GM23338 (cell line): ENCODE data around the gene UBAC1. TPM values are rescaled to one million over a fixed set of nuclear protein-coding genes. Genes with fewer than 3 reads are reported as not detected.
A peak's percentile ranks its signal among the peaks of the same experiment; 100 is the strongest.

Experiments
- ATAC-seq: fragments of 200-7000 bp; cut with Tn5 transposase; 3 replicates; pipeline ENCODE4 v1.9.1; 2020
- DNase-seq: peaks from one replicate; pipeline ENCODE4 v3.0.0-alpha.2; 2015; ENCODE audit warnings: low spot score
- H2AFZ ChIP-seq: fragments of 200-600 bp; sonication (generic); 2 replicates; pipeline ENCODE4 v1.8.0; 2016; ENCODE audit warnings: antibody characterized with exemption, mild to moderate bottlenecking, moderate library complexity
- H3F3A ChIP-seq: fragments of 200-600 bp; sonication (generic); replicated peaks from 2 replicates; pipeline ENCODE4 v1.8.0; 2017; ENCODE audit warnings: antibody characterized with exemption, mixed run types, low read depth
- H3K27ac ChIP-seq: fragments of 200-600 bp; sonication (generic); 2 replicates; pipeline ENCODE4 v1.6.1; 2016; ENCODE audit warnings: low read depth
- H3K27me3 ChIP-seq: fragments of 200-600 bp; sonication (generic); 2 replicates; pipeline ENCODE4 v1.8.0; 2016; ENCODE audit warnings: mild to moderate bottlenecking, mixed run types, moderate library complexity; ENCODE audit not compliant: insufficient read depth
- H3K36me3 ChIP-seq: fragments of 200-600 bp; sonication (generic); 2 replicates; pipeline ENCODE4 v1.8.0; 2016; ENCODE audit warnings: mild to moderate bottlenecking; ENCODE audit not compliant: insufficient read depth
- H3K4me1 ChIP-seq: fragments of 200-600 bp; sonication (generic); 2 replicates; pipeline ENCODE4 v1.8.0; 2016; ENCODE audit warnings: mild to moderate bottlenecking, moderate library complexity; ENCODE audit not compliant: insufficient read depth
- H3K4me2 ChIP-seq: fragments of 200-600 bp; sonication (generic); 2 replicates; pipeline ENCODE4 v1.7.1; 2017; ENCODE audit warnings: mixed run types
- H3K4me3 ChIP-seq: fragments of 200-600 bp; sonication (generic); 2 replicates; pipeline ENCODE4 v1.6.1; 2016; ENCODE audit warnings: mixed run types
- H3K79me2 ChIP-seq: fragments of 200-600 bp; sonication (generic); replicated peaks from 2 replicates; pipeline ENCODE4 v1.8.0; 2017; ENCODE audit warnings: mild to moderate bottlenecking; ENCODE audit not compliant: insufficient read depth
- H3K9me2 ChIP-seq: fragments of 200-600 bp; sonication (generic); 2 replicates; pipeline ENCODE4 v1.8.0; 2017; ENCODE audit not compliant: insufficient read depth
- H4K20me1 ChIP-seq: fragments of 200-600 bp; sonication (generic); replicated peaks from 2 replicates; pipeline ENCODE4 v1.8.0; 2017; ENCODE audit warnings: mild to moderate bottlenecking; ENCODE audit not compliant: insufficient read depth
- H3K27ac Mint-ChIP-seq: 2 replicates; pipeline ENCODE4 v1.8.0; 2020; ENCODE audit warnings: inconsistent platforms, mild to moderate bottlenecking, moderate library complexity, mixed read lengths
- H3K27me3 Mint-ChIP-seq: 3 replicates; pipeline ENCODE4 v1.8.0; 2022; ENCODE audit warnings: low read depth, mild to moderate bottlenecking, moderate library complexity, mixed read lengths, inconsistent platforms; ENCODE audit not compliant: insufficient read depth, poor library complexity
- H3K36me3 Mint-ChIP-seq: 3 replicates; pipeline ENCODE4 v1.8.0; 2021; ENCODE audit warnings: low read depth, mild to moderate bottlenecking, inconsistent platforms, moderate library complexity, mixed read lengths
- H3K4me1 Mint-ChIP-seq: 3 replicates; pipeline ENCODE4 v1.8.0; 2020; ENCODE audit warnings: mild to moderate bottlenecking, inconsistent platforms, mixed read lengths
- H3K4me3 Mint-ChIP-seq: 3 replicates; pipeline ENCODE4 v1.8.0; 2021; ENCODE audit warnings: moderate library complexity, mild to moderate bottlenecking, inconsistent platforms, mixed read lengths
- H3K9me3 Mint-ChIP-seq: 3 replicates; pipeline ENCODE4 v1.8.0; 2020; ENCODE audit warnings: moderate library complexity, mild to moderate bottlenecking, inconsistent platforms, mixed read lengths
- EZH2phosphoT487 ChIP-seq: fragments of 200-600 bp; sonication (generic); IDR thresholded peaks from one replicate; pipeline ENCODE4 v1.8.1; 2018; ENCODE audit warnings: antibody characterized with exemption; ENCODE audit not compliant: unreplicated experiment
- JUNB ChIP-seq: IDR thresholded peaks from one replicate; pipeline ENCODE4 v1.6.1; 2016; ENCODE audit warnings: antibody characterized with exemption; ENCODE audit not compliant: unreplicated experiment
- POLR2AphosphoS5 ChIP-seq: IDR thresholded peaks from 2 replicates; pipeline ENCODE4 v1.6.1; 2016; ENCODE audit warnings: antibody characterized with exemption, low read depth
- ZNF331 ChIP-seq: fragments of 250-450 bp; sonication (Bioruptor Pico); IDR thresholded peaks from 2 replicates; pipeline ENCODE4 v1.5.0; 2020; ENCODE audit warnings: low read depth, mild to moderate bottlenecking, moderate library complexity
- polyA plus RNA-seq: library from polyadenylated mRNA; unstranded; fragments of >200 nt; fragmentation: Nextera tagmentation; extraction: Ambion mirVana; gene quantifications from 2 replicates; pipeline ENCODE4 v1.2.1, GENCODE V29; 2016
- total RNA-seq: library from RNA; depleted of rRNA; stranded (reverse); fragments of >200 nt; shearing (Covaris generic); gene quantifications from 2 replicates; pipeline ENCODE4 v1.2.3, GENCODE V29; 2014
- TF ChIP-seq, protein P1 (sequence below): fragments of 250-450 bp; sonication (Bioruptor Pico); IDR thresholded peaks from 2 replicates; pipeline ENCODE4 v1.5.0; 2020; ENCODE audit warnings: mild to moderate bottlenecking, moderate library complexity
- TF ChIP-seq, protein P2 (sequence below): IDR thresholded peaks from one replicate; pipeline ENCODE4 v1.6.1; 2018; ENCODE audit warnings: antibody characterized with exemption; ENCODE audit not compliant: unreplicated experiment
- TF ChIP-seq, protein P3 (sequence below), 2 experiments: fragments of 200-600 bp in 1 of 2; sonication (generic) in 1 of 2; conservative IDR thresholded peaks; 2 replicates each; pipeline versions ENCODE4 v1.5.1 to v1.6.1; 2016 to 2017; ENCODE audit warnings: antibody characterized with exemption in 2 of 2, low read depth in 2 of 2, mild to moderate bottlenecking in 2 of 2, moderate library complexity in 1 of 2

The UBAC1 gene
- total and polyA plus RNA-seq, 2 experiments from 2014 or later, result 63.2 to 86.6 TPM

DNA sequence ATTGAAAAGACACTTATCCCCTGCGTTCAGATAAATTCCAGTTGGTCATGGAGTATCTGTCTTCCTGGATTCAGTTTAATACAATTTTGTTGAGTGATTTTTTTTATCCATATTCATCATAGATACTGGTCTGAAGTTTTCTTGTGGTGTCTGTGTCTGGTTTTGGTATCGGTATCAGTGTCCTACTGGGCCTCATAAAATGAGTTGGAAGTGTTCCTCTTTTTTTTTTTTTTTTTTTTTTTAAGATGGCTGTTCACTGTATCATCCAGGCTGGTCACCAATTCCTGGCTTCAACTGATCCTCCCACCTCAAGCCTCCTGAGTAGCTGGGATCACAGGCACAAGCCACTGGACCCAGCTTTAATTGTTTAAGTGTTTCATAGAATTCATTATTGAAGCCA is 51.0 kb downstream of the UBAC1 start (continued):
- TF ChIP-seq, protein P1, sequence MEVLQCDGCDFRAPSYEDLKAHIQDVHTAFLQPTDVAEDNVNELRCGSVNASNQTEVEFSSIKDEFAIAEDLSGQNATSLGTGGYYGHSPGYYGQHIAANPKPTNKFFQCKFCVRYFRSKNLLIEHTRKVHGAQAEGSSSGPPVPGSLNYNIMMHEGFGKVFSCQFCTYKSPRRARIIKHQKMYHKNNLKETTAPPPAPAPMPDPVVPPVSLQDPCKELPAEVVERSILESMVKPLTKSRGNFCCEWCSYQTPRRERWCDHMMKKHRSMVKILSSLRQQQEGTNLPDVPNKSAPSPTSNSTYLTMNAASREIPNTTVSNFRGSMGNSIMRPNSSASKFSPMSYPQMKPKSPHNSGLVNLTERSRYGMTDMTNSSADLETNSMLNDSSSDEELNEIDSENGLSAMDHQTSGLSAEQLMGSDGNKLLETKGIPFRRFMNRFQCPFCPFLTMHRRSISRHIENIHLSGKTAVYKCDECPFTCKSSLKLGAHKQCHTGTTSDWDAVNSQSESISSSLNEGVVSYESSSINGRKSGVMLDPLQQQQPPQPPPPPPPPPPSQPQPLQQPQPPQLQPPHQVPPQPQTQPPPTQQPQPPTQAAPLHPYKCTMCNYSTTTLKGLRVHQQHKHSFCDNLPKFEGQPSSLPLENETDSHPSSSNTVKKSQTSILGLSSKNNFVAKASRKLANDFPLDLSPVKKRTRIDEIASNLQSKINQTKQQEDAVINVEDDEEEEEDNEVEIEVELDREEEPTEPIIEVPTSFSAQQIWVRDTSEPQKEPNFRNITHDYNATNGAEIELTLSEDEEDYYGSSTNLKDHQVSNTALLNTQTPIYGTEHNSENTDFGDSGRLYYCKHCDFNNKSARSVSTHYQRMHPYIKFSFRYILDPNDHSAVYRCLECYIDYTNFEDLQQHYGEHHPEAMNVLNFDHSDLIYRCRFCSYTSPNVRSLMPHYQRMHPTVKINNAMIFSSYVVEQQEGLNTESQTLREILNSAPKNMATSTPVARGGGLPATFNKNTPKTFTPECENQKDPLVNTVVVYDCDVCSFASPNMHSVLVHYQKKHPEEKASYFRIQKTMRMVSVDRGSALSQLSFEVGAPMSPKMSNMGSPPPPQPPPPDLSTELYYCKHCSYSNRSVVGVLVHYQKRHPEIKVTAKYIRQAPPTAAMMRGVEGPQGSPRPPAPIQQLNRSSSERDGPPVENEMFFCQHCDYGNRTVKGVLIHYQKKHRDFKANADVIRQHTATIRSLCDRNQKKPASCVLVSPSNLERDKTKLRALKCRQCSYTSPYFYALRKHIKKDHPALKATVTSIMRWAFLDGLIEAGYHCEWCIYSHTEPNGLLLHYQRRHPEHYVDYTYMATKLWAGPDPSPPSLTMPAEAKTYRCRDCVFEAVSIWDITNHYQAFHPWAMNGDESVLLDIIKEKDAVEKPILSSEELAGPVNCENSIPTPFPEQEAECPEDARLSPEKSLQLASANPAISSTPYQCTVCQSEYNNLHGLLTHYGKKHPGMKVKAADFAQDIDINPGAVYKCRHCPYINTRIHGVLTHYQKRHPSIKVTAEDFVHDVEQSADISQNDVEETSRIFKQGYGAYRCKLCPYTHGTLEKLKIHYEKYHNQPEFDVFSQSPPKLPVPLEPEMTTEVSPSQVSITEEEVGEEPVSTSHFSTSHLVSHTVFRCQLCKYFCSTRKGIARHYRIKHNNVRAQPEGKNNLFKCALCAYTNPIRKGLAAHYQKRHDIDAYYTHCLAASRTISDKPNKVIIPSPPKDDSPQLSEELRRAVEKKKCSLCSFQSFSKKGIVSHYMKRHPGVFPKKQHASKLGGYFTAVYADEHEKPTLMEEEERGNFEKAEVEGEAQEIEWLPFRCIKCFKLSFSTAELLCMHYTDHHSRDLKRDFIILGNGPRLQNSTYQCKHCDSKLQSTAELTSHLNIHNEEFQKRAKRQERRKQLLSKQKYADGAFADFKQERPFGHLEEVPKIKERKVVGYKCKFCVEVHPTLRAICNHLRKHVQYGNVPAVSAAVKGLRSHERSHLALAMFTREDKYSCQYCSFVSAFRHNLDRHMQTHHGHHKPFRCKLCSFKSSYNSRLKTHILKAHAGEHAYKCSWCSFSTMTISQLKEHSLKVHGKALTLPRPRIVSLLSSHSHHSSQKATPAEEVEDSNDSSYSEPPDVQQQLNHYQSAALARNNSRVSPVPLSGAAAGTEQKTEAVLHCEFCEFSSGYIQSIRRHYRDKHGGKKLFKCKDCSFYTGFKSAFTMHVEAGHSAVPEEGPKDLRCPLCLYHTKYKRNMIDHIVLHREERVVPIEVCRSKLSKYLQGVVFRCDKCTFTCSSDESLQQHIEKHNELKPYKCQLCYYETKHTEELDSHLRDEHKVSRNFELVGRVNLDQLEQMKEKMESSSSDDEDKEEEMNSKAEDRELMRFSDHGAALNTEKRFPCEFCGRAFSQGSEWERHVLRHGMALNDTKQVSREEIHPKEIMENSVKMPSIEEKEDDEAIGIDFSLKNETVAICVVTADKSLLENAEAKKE (CRISPR knock-in tag), result no peak
- TF ChIP-seq, protein P2, sequence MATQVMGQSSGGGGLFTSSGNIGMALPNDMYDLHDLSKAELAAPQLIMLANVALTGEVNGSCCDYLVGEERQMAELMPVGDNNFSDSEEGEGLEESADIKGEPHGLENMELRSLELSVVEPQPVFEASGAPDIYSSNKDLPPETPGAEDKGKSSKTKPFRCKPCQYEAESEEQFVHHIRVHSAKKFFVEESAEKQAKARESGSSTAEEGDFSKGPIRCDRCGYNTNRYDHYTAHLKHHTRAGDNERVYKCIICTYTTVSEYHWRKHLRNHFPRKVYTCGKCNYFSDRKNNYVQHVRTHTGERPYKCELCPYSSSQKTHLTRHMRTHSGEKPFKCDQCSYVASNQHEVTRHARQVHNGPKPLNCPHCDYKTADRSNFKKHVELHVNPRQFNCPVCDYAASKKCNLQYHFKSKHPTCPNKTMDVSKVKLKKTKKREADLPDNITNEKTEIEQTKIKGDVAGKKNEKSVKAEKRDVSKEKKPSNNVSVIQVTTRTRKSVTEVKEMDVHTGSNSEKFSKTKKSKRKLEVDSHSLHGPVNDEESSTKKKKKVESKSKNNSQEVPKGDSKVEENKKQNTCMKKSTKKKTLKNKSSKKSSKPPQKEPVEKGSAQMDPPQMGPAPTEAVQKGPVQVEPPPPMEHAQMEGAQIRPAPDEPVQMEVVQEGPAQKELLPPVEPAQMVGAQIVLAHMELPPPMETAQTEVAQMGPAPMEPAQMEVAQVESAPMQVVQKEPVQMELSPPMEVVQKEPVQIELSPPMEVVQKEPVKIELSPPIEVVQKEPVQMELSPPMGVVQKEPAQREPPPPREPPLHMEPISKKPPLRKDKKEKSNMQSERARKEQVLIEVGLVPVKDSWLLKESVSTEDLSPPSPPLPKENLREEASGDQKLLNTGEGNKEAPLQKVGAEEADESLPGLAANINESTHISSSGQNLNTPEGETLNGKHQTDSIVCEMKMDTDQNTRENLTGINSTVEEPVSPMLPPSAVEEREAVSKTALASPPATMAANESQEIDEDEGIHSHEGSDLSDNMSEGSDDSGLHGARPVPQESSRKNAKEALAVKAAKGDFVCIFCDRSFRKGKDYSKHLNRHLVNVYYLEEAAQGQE, result no peak
- no peak for TF ChIP-seq JUNB

DNA sequence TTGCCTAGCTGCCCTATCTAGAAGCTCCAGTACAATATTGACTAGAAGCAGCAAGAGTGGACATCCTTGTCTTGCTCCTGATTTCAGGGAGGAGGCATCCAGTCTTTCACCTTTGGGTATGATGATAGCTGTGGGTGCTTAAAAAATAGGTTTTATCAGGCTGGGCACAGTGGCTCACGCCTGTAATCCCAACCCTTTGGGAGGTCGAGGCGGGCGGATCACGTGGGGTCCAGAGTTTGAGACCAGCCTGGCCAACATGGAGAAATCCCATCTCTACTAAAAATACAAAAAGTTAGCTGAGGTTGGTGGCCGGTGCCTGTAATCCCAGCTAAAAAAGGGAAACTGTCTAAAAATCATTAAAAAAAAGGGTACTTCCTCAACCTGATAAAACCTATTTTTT is 51.8 kb downstream of the UBAC1 start:
- Histone ChIP-seq H3K4me3 (no peak overlapping the region), H4K20me1 (peaks cover 43% of the 10 kb centered on the region), H3K4me2 (0 out of 2 replicates have a peak overlapping the region, but pooled peaks have one; percentile 88), H3K27ac (no peak overlapping the region), H3K4me1 (peaks cover 22% of the 10 kb centered on the region), H3F3A (0 out of 2 replicates have a peak, but pooled peaks cover 2% of the 10 kb centered on the region), H3K79me2 (peaks cover 51% of the 10 kb centered on the region), H2AFZ (no peak overlapping the region), H3K27me3 (peaks cover 9% of the 10 kb centered on the region; the same call in 1 of the 2 replicates), H3K9me2 (no peaks in the 10 kb centered on the region), H3K36me3 (peaks cover 16% of the 10 kb centered on the region; the same call in 1 of the 2 replicates)
- ATAC-seq (no peak), DNase-seq (no peak)
- Mint-ChIP-seq H3K4me3 (peak overlapping the region; percentile 60; the same call in 2 of the 3 replicates), H3K4me1 (peaks cover 23% of the 10 kb centered on the region), H3K9me3 (peaks cover 48% of the 10 kb centered on the region), H3K27me3 (peaks cover 10% of the 10 kb centered on the region), H3K27ac (no peak overlapping the region), H3K36me3 (peaks cover 68% of the 10 kb centered on the region)
- no peak for TF ChIP-seq ZNF331 (CRISPR knock-in tag)
- TF ChIP-seq, protein P3, sequence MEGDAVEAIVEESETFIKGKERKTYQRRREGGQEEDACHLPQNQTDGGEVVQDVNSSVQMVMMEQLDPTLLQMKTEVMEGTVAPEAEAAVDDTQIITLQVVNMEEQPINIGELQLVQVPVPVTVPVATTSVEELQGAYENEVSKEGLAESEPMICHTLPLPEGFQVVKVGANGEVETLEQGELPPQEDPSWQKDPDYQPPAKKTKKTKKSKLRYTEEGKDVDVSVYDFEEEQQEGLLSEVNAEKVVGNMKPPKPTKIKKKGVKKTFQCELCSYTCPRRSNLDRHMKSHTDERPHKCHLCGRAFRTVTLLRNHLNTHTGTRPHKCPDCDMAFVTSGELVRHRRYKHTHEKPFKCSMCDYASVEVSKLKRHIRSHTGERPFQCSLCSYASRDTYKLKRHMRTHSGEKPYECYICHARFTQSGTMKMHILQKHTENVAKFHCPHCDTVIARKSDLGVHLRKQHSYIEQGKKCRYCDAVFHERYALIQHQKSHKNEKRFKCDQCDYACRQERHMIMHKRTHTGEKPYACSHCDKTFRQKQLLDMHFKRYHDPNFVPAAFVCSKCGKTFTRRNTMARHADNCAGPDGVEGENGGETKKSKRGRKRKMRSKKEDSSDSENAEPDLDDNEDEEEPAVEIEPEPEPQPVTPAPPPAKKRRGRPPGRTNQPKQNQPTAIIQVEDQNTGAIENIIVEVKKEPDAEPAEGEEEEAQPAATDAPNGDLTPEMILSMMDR (conservative IDR thresholded peaks at IDR 0.05; ENCODE audit: low read depth in 2 of 2), result no peak
- no peak for TF ChIP-seq EZH2phosphoT487
- no peak for TF ChIP-seq POLR2AphosphoS5
